ENCODE measurements around the gene RNF187. TPM values are rescaled to one million over a fixed set of nuclear protein-coding genes. Genes with fewer than 3 reads are reported as not detected.

The RNF187 gene
- total RNA-seq, 1 experiment from 2014 or later = 143 TPM

DNA sequence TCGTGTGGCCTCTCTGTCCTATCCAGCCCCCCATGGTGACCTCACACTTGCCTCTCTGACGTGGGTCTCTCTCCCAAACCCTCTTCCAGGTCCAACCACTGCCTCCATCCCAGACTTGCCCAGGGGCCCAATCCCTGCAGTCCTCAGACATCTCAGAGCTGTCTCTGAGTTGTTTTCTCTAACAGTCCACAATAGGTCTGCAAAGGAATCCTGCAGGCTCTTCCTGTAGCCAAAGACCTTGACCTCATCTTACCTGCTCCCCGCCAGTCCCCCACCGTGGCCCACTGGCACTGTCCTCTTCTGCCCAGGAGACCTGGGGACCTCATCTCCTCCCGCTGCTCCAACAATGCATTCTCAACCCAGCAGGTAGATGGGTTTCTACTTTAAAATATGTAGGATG is 10.0 kb downstream of the RNF187 start:
- CTCF ChIA-PET = no interaction called here
- Histone ChIP-seq H3K4me1 (ENCODE audit: control insufficient read depth, insufficient read depth, low read length) (0 out of 2 replicates have a peak, but pooled peaks cover 3% of the 10 kb centered on the region), H3K27me3 (ENCODE audit: control insufficient read depth, insufficient read depth, low read length) (no peaks in the 10 kb centered on the region), H3K27ac (ENCODE audit: low read length) (no peak overlapping the region), H3K4me3 (ENCODE audit: low read depth in 2 of 2, low read length in 2 of 2) (no peak overlapping the region), H3K36me3 (ENCODE audit: control insufficient read depth, insufficient read depth, low read length) (no peaks in the 10 kb centered on the region; the same call in 1 of the 2 replicates), H3K9me3 (ENCODE audit: control insufficient read depth, insufficient read depth, low read depth, low read length) (no peaks in the 10 kb centered on the region)
- in situ Hi-C loops (cut with HindIII; ENCODE audit: low pct_unique_long_range_greater_than_20kb, low sequenced_read_pairs) = no loop called here
- no peak for ATAC-seq
- DNase-seq (ENCODE audit: low read depth, low spot score) = no peak
- POLR2A ChIA-PET = no interaction called here
- intact Hi-C loops (cut with micrococcal nuclease; ENCODE audit: unreplicated experiment) = no loop called here
- TF ChIP-seq SIN3A (IDR thresholded peaks at IDR 0.05; ENCODE audit: borderline replicate concordance, insufficient read depth, low read depth, low read length) (no peak), POLR2AphosphoS5 (IDR thresholded peaks at IDR 0.05; ENCODE audit: low read depth, low read length) (no peak), TCF7L2 (IDR thresholded peaks at IDR 0.05; ENCODE audit: low read depth, low read length) (no peak)
- TF ChIP-seq, protein P1, sequence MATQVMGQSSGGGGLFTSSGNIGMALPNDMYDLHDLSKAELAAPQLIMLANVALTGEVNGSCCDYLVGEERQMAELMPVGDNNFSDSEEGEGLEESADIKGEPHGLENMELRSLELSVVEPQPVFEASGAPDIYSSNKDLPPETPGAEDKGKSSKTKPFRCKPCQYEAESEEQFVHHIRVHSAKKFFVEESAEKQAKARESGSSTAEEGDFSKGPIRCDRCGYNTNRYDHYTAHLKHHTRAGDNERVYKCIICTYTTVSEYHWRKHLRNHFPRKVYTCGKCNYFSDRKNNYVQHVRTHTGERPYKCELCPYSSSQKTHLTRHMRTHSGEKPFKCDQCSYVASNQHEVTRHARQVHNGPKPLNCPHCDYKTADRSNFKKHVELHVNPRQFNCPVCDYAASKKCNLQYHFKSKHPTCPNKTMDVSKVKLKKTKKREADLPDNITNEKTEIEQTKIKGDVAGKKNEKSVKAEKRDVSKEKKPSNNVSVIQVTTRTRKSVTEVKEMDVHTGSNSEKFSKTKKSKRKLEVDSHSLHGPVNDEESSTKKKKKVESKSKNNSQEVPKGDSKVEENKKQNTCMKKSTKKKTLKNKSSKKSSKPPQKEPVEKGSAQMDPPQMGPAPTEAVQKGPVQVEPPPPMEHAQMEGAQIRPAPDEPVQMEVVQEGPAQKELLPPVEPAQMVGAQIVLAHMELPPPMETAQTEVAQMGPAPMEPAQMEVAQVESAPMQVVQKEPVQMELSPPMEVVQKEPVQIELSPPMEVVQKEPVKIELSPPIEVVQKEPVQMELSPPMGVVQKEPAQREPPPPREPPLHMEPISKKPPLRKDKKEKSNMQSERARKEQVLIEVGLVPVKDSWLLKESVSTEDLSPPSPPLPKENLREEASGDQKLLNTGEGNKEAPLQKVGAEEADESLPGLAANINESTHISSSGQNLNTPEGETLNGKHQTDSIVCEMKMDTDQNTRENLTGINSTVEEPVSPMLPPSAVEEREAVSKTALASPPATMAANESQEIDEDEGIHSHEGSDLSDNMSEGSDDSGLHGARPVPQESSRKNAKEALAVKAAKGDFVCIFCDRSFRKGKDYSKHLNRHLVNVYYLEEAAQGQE (IDR thresholded peaks at IDR 0.05; ENCODE audit: insufficient read depth in 1 of 2, low read depth in 2 of 2, low read length in 1 of 2) = no peak
- TF ChIP-seq, protein P2, sequence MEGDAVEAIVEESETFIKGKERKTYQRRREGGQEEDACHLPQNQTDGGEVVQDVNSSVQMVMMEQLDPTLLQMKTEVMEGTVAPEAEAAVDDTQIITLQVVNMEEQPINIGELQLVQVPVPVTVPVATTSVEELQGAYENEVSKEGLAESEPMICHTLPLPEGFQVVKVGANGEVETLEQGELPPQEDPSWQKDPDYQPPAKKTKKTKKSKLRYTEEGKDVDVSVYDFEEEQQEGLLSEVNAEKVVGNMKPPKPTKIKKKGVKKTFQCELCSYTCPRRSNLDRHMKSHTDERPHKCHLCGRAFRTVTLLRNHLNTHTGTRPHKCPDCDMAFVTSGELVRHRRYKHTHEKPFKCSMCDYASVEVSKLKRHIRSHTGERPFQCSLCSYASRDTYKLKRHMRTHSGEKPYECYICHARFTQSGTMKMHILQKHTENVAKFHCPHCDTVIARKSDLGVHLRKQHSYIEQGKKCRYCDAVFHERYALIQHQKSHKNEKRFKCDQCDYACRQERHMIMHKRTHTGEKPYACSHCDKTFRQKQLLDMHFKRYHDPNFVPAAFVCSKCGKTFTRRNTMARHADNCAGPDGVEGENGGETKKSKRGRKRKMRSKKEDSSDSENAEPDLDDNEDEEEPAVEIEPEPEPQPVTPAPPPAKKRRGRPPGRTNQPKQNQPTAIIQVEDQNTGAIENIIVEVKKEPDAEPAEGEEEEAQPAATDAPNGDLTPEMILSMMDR (IDR thresholded peaks at IDR 0.05) = no peak
- BruUV-seq (replicated peaks) = no TSS peak

DNA sequence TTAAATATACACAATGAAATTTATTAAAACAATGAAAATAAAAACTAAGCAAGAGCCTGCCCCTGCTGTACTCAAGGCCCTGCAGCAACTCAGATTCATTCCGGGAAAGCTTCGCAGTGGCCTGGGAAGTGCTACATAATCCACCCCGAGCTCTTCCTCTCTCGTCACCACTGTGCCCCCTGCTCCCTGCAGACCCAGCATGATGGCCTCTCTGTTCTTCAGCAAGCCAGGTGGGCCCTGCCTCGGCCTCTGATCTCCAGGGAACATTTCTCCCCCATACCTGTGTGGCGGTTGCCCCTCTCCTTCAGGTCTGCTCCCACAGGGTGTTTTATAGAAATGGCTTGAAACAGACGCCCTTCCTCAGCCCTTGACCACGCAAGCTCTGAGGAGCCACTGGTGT is 10.6 kb downstream of the RNF187 start:
- TF ChIP-seq TCF7L2 (IDR thresholded peaks at IDR 0.05; ENCODE audit: low read depth, low read length) (no peak), SIN3A (IDR thresholded peaks at IDR 0.05; ENCODE audit: borderline replicate concordance, insufficient read depth, low read depth, low read length) (no peak), POLR2AphosphoS5 (IDR thresholded peaks at IDR 0.05; ENCODE audit: low read depth, low read length) (no peak)
- TF ChIP-seq, protein P1 (IDR thresholded peaks at IDR 0.05; ENCODE audit: insufficient read depth in 1 of 2, low read depth in 2 of 2, low read length in 1 of 2) = no peak
- TF ChIP-seq, protein P2 (IDR thresholded peaks at IDR 0.05) = no peak
- Histone ChIP-seq H3K4me1 (ENCODE audit: control insufficient read depth, insufficient read depth, low read length) (0 out of 2 replicates have a peak, but pooled peaks cover 3% of the 10 kb centered on the region), H3K27ac (ENCODE audit: low read length) (no peak overlapping the region), H3K4me3 (ENCODE audit: low read depth in 2 of 2, low read length in 2 of 2) (no peak overlapping the region), H3K36me3 (ENCODE audit: control insufficient read depth, insufficient read depth, low read length) (no peaks in the 10 kb centered on the region; the same call in 1 of the 2 replicates), H3K9me3 (ENCODE audit: control insufficient read depth, insufficient read depth, low read depth, low read length) (no peaks in the 10 kb centered on the region), H3K27me3 (ENCODE audit: control insufficient read depth, insufficient read depth, low read length) (no peaks in the 10 kb centered on the region)
- in situ Hi-C loops (cut with HindIII; ENCODE audit: low pct_unique_long_range_greater_than_20kb, low sequenced_read_pairs) = no loop called here
- BruUV-seq (replicated peaks) = no TSS peak
- ATAC-seq (no peak), DNase-seq (ENCODE audit: low read depth, low spot score) (no peak)
- CTCF ChIA-PET = interaction anchor here (0.6 kb wide), 1 partner anchor 71 kb away, joined by 7 read pairs; no protein-coding TSS in a partner anchor
- intact Hi-C loops (cut with micrococcal nuclease; ENCODE audit: unreplicated experiment) = no loop called here
- POLR2A ChIA-PET = no interaction called here

Data from Panc1 (cell line).